ENCODE data around the gene CASS4. TPM values are rescaled to one million over a fixed set of nuclear protein-coding genes. Genes with fewer than 3 reads are reported as not detected.

CASS4 gene
- polyA plus RNA-seq, 1 donor (not counting 4 experiments of a cell fraction or from before 2014, with no cell fraction given): 0.01 TPM

DNA sequence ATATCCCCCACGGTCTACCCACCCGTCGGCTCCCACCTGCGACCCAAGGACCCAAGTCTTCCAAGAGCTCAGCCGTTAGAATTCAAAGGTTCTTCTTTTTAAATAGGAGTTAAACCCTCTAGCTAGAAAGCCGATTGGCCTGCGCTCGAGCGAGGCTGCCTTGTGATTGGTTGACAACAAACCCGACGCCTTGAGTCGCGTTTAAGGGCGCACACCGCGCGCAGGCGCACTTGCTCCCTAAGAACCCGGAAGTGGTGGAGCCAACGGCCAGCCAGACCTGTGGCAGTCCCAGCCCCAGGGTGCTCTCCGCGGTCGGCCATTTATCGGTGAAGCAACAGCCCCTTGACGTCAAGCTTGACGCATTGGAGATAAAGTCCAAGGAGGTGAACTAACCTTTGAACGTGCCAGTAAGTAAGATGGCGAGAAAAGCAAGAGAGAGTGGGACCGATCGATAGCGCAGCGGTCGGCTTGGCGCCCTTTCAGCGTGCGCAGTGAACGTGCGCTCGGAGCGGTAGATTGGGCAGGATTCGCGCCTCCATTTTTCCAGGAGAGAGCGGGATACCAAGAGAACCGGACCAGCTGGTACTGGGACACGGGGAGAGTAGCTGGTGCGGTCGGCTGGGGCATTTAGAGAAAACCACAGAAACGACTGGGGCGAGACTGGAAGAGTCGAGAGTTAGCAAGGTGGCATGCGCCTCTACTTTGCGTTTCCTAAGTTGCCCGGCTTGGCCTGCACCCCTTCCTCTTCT, 19.8 kb upstream of the CASS4 start, which contains the start of the genes AURKA and CSTF1:
Gene AURKA, minus strand, starts transcription at position 84 of the 749 bp plus-strand sequence. CDS start 4,018 bp downstream, outside the sequence.
Gene CSTF1, plus strand, starts transcription at position 514 of the 749 bp plus-strand sequence. CDS start 2,908 bp downstream, outside the sequence.
- H3K4me3 ChIP-seq (ENCODE audit: control insufficient read depth in 2 of 3, extremely low read depth in 1 of 3, insufficient read depth in 2 of 3, low read depth in 1 of 3, low read length in 3 of 3): peak within 1 kb of the TSS; percentile 70 to 92 (median 90)
- peaks cover 13% of the 10 kb centered on the region for H3K4me1 ChIP-seq (ENCODE audit: control insufficient read depth, extremely low read depth, insufficient read depth, low read length)
- FAIRE-seq (peak; percentile 36), DNase-seq (ENCODE audit: low read depth, low spot score) (peak; percentile 96)
- H3K9me3 ChIP-seq (ENCODE audit: control insufficient read depth, low read depth, low read length): no peaks in the 10 kb centered on the region
- H4K20me1 ChIP-seq (ENCODE audit: control insufficient read depth, extremely low read depth, insufficient read depth, low read length): no peaks in the 10 kb centered on the region
- H3K79me2 ChIP-seq (ENCODE audit: control insufficient read depth, insufficient read depth, low read length): peaks cover 71% of the 10 kb centered on the region
- no peaks in the 10 kb centered on the region for H3K9me1 ChIP-seq (ENCODE audit: control insufficient read depth, extremely low read depth, insufficient read depth, low read length)
- peaks cover 9 to 21% of the 10 kb centered on the region in 2 experiments for H3K36me3 ChIP-seq (ENCODE audit: control insufficient read depth in 2 of 2, extremely low read depth in 1 of 2, insufficient read depth in 2 of 2, low read length in 2 of 2)
- no peaks in the 10 kb centered on the region for H3K27me3 ChIP-seq (ENCODE audit: control insufficient read depth, extremely low read depth, insufficient read depth, low read length)
- H3K9ac ChIP-seq (ENCODE audit: control insufficient read depth, extremely low read depth, insufficient read depth, low read length): peak within 1 kb of the TSS; percentile 91
- dilution Hi-C loops (cut with MboI; ENCODE audit: extremely low pct_ligation_motif_present, low sequenced_read_pairs): no loop called here
- peak within 1 kb of the TSS; percentile 88 for H3K27ac ChIP-seq (ENCODE audit: control insufficient read depth, insufficient read depth, low read length)
- TF ChIP-seq, protein P1, sequence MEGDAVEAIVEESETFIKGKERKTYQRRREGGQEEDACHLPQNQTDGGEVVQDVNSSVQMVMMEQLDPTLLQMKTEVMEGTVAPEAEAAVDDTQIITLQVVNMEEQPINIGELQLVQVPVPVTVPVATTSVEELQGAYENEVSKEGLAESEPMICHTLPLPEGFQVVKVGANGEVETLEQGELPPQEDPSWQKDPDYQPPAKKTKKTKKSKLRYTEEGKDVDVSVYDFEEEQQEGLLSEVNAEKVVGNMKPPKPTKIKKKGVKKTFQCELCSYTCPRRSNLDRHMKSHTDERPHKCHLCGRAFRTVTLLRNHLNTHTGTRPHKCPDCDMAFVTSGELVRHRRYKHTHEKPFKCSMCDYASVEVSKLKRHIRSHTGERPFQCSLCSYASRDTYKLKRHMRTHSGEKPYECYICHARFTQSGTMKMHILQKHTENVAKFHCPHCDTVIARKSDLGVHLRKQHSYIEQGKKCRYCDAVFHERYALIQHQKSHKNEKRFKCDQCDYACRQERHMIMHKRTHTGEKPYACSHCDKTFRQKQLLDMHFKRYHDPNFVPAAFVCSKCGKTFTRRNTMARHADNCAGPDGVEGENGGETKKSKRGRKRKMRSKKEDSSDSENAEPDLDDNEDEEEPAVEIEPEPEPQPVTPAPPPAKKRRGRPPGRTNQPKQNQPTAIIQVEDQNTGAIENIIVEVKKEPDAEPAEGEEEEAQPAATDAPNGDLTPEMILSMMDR (optimal IDR thresholded peaks at IDR 0.05 in 1 of 3, IDR thresholded peaks at IDR 0.05 in 1 of 3, conservative IDR thresholded peaks at IDR 0.05 in 1 of 3; ENCODE audit: extremely low read depth in 1 of 3, insufficient read depth in 2 of 3, low read length in 3 of 3): no peak
- peak within 1 kb of the TSS; percentile 95 for H3K4me2 ChIP-seq (ENCODE audit: control insufficient read depth, extremely low read depth, insufficient read depth, low read depth, low read length)
- peak within 1 kb of the TSS; percentile 98 for H2AFZ ChIP-seq (ENCODE audit: control insufficient read depth, low read length)

DNA sequence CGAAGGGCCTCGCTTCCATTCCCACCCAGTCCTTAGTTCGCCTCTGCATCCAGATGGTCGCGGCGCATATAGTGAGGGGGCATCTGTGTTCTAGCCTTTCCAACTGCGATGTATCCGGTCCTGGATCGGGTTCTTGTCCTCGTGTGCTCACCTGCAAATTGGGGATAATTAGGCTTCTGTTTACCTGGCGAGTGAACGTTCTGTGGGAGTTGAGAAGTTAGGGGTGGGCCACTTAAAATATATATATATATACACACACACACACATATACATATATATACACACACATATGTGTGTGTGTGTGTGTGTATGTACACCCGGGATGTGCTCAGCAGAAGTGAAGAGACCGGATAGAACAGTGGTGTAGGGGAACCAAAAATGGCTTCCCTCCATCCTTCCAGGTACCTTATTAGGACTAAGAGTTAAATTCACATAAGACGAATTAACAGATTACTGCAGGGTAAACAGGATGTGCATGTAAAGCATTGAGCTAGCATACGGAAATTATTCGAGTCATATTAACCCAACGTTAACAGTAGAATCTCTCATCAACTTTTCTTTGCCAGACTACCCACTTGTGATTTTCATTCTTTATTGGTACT, 19.1 kb upstream of the CASS4 start:
- TF ChIP-seq EZH2 (IDR thresholded peaks at IDR 0.05; ENCODE audit: low read length): no peak
- TF ChIP-seq, protein P1 (optimal IDR thresholded peaks at IDR 0.05 in 1 of 3, IDR thresholded peaks at IDR 0.05 in 1 of 3, conservative IDR thresholded peaks at IDR 0.05 in 1 of 3; ENCODE audit: extremely low read depth in 1 of 3, insufficient read depth in 2 of 3, low read length in 3 of 3): no peak
- no peaks in the 10 kb centered on the region for H3K27me3 ChIP-seq (ENCODE audit: control insufficient read depth, extremely low read depth, insufficient read depth, low read length)
- H3K9me3 ChIP-seq (ENCODE audit: control insufficient read depth, low read depth, low read length): no peaks in the 10 kb centered on the region
- DNase-seq (ENCODE audit: low read depth, low spot score): no peak
- dilution Hi-C loops (cut with MboI; ENCODE audit: extremely low pct_ligation_motif_present, low sequenced_read_pairs): no loop called here
- peak overlapping the region; percentile 88 for H3K27ac ChIP-seq (ENCODE audit: control insufficient read depth, insufficient read depth, low read length)
- FAIRE-seq: no peak
- peaks cover 9 to 23% of the 10 kb centered on the region in 2 experiments for H3K36me3 ChIP-seq (ENCODE audit: control insufficient read depth in 2 of 2, extremely low read depth in 1 of 2, insufficient read depth in 2 of 2, low read length in 2 of 2)
- H3K9me1 ChIP-seq (ENCODE audit: control insufficient read depth, extremely low read depth, insufficient read depth, low read length): no peaks in the 10 kb centered on the region
- peak overlapping the region; percentile 91 for H2AFZ ChIP-seq (ENCODE audit: control insufficient read depth, low read length)
- no peaks in the 10 kb centered on the region for H4K20me1 ChIP-seq (ENCODE audit: control insufficient read depth, extremely low read depth, insufficient read depth, low read length)
- H3K4me2 ChIP-seq (ENCODE audit: control insufficient read depth, extremely low read depth, insufficient read depth, low read depth, low read length): peak overlapping the region; percentile 75
- peak overlapping the region; percentile 70 to 92 (median 90) for H3K4me3 ChIP-seq (ENCODE audit: control insufficient read depth in 2 of 3, extremely low read depth in 1 of 3, insufficient read depth in 2 of 3, low read depth in 1 of 3, low read length in 3 of 3)
- peaks cover 69% of the 10 kb centered on the region for H3K79me2 ChIP-seq (ENCODE audit: control insufficient read depth, insufficient read depth, low read length)
- H3K4me1 ChIP-seq (ENCODE audit: control insufficient read depth, extremely low read depth, insufficient read depth, low read length): peaks cover 13% of the 10 kb centered on the region
- H3K9ac ChIP-seq (ENCODE audit: control insufficient read depth, extremely low read depth, insufficient read depth, low read length): peak overlapping the region; percentile 91

Measured in keratinocyte (primary cell).